Right lobe of liver (tissue), 6 donors: ENCODE data around the gene GRK4. TPM values are rescaled to one million over a fixed set of nuclear protein-coding genes. Genes with fewer than 3 reads are reported as not detected.

Source experiments
- ATAC-seq, 4 donors: fragments of 200-7000 bp; cut with Tn5 transposase; one replicate each; pipeline ENCODE4 v1.9.1; 2020; ENCODE audit warnings: mild to moderate bottlenecking in 4 of 4, moderate library complexity in 4 of 4
- DNase-seq, 3 donors: peaks; one replicate each; pipeline ENCODE4 v3.0.0-alpha.2; 2020
- H3K27ac ChIP-seq, 3 donors: fragments of 200-600 bp; one replicate each; pipeline ENCODE4 v1.8.0; 2022
- H3K27me3 ChIP-seq, 2 donors: fragments of 200-600 bp; one replicate each; pipeline ENCODE4 v1.8.0; 2022
- H3K36me3 ChIP-seq, 4 donors: fragments of 200-600 bp; sonication (generic) in 1 of 4; one replicate each; pipeline versions ENCODE4 v1.5.1 to v1.8.0; 2017 to 2022; ENCODE audit warnings: control low read depth in 1 of 4
- H3K4me1 ChIP-seq, 4 donors: fragments of 200-600 bp; sonication (generic) in 1 of 4; one replicate each; pipeline versions ENCODE4 v1.5.1 to v1.8.0; 2017 to 2022; ENCODE audit warnings: control low read depth in 1 of 4
- H3K4me3 ChIP-seq, 3 donors: fragments of 200-600 bp; one replicate each; pipeline ENCODE4 v1.8.0; 2022
- H3K9me3 ChIP-seq, 4 donors: fragments of 200-600 bp; sonication (generic) in 1 of 4; one replicate each; pipeline versions ENCODE4 v1.5.1 to v1.8.0; 2017 to 2022; ENCODE audit warnings: control low read depth in 1 of 4
- CTCF ChIP-seq, 4 donors: fragments of 200-600 bp in 3 of 4; fragments of 450-650 bp in 1 of 4; IDR thresholded peaks; one replicate each; pipeline versions ENCODE4 v1.5.1 to v1.8.0; 2016 to 2022; ENCODE audit warnings: antibody characterized with exemption in 4 of 4, mild to moderate bottlenecking in 2 of 4
- POLR2A ChIP-seq: fragments of 450-650 bp; IDR thresholded peaks from one replicate; pipeline ENCODE4 v1.6.1; 2017; ENCODE audit warnings: antibody characterized with exemption, mild to moderate bottlenecking
- WGBS: methylation state at CpG from one replicate; pipeline ENCODE4 v1.1.6; 2018; ENCODE audit warnings: low coverage, low lambda C conversion rate; ENCODE audit not compliant: insufficient coverage; ENCODE audit errors: missing lambda C conversion rate; 5-methylcytosine and 5-hydroxymethylcytosine counted together
- intact Hi-C, 2 donors: fragments of 100-400 bp; cut with DNase I; formaldehyde crosslinking; loops; one replicate each; pipeline versions ENCODE4 v1.11.2 to v1.14.1; 2022
- total RNA-seq, 6 experiments: library from RNA; depleted of rRNA in 2 of 6; stranded (reverse); fragments of >200 nt in 2 of 6; fragmentation: NEBNext Ultra II Directional in 3 of 6; extraction: Animal tissue kit (Norgen Biotek cat#: 25700) in 3 of 6; gene quantifications; one replicate each; pipeline versions ENCODE4 v1.1.0 to v1.2.4, GENCODE V29; 2016 to 2023
- donor health status: DM: no; HTN: yes; CAD: no.
- donor health status: DM: no; HTN: no; CAD: no.
- donor health status: DM: no; HTN: no; CAD: no.
- donor health status: DM: no; HTN: yes; CAD: no.
- donor health status: DM: no; HTN: yes; CAD: no.

The GRK4 gene
- total RNA-seq, 6 experiments from 2014 or later: 1.0 to 4.3 (median 2.8) TPM

GRCh38 chr4:2991243-2991642 is 27.9 kb downstream of the GRK4 start:
- intact Hi-C loops: no loop called here
- ATAC-seq (no peak), DNase-seq (no peak)
- no peaks in the 10 kb centered on the region for H3K27me3 ChIP-seq
- no peaks in the 10 kb centered on the region for H3K9me3 ChIP-seq
- no peak overlapping the region for H3K27ac ChIP-seq
- 96% methylated on average over 4 of the region's 4 CpGs for WGBS
- no peaks in the 10 kb centered on the region for H3K36me3 ChIP-seq
- no peaks in the 10 kb centered on the region for H3K4me1 ChIP-seq
- TF ChIP-seq CTCF (IDR thresholded peaks at IDR 0.05) (no peak), POLR2A (no peak)
- H3K4me3 ChIP-seq: no peak overlapping the region

- 76% methylated on average over 4 of the region's 4 CpGs for WGBS
- no peak overlapping the region for H3K27ac ChIP-seq
- no peaks in the 10 kb centered on the region for H3K9me3 ChIP-seq
- DNase-seq (no peak), ATAC-seq (no peak)
- intact Hi-C loops: no loop called here
- H3K4me1 ChIP-seq: no peaks in the 10 kb centered on the region
- H3K36me3 ChIP-seq: no peaks in the 10 kb centered on the region
- TF ChIP-seq POLR2A: no peak
- no peak for TF ChIP-seq CTCF (IDR thresholded peaks at IDR 0.05)
- no peaks in the 10 kb centered on the region for H3K27me3 ChIP-seq
- no peak overlapping the region for H3K4me3 ChIP-seq
Observed at GRCh38 chr4:2994917-2995316, 31.5 kb downstream of the GRK4 start.

DNA sequence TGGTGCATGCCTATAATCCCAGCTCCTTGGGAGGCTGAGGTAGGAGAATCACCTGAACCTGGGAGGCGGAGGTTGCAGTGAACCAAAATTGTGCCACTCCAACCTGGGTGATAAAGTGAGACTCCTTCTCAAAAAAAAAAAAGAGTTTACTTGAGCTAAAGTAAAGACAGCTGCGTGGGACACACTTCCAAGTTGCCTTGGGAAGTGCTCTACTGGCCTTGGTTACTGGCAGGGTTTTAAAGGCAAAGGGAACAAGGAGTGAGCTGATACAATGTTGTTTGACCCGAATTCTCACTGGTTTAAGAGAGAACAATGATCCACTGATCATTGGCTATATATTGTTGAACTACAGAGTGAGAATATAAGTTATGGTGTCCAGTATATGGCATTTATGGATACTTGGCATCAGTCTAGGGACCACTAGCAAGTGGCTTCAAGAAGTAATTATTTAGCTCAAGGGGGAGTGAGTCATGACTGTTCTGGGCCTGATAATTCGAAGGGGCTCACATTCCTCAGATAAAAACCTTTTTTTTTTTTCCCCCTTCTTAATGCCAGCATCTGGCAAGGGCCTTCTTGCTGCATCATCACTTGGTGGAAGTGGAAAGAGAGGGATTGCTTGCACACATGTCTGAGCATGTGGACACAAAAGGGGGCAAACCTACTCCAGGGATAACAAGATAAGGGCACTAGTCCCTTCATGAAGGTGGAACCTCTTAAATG is 32.3 kb downstream of the GRK4 start:
- H3K36me3 ChIP-seq: no peaks in the 10 kb centered on the region
- no peak for TF ChIP-seq CTCF (IDR thresholded peaks at IDR 0.05)
- TF ChIP-seq POLR2A: no peak
- H3K27ac ChIP-seq: no peak overlapping the region
- intact Hi-C loops: no loop called here
- DNase-seq (no peak), ATAC-seq (no peak)
- H3K4me3 ChIP-seq: no peak overlapping the region
- 73% methylated on average over 4 of the region's 4 CpGs for WGBS
- H3K9me3 ChIP-seq: no peaks in the 10 kb centered on the region
- H3K27me3 ChIP-seq: no peaks in the 10 kb centered on the region
- no peaks in the 10 kb centered on the region for H3K4me1 ChIP-seq

- TF ChIP-seq CTCF (IDR thresholded peaks at IDR 0.05): no peak
- no peak for TF ChIP-seq POLR2A
- no peak overlapping the region for H3K27ac ChIP-seq
- intact Hi-C loops: no loop called here
- DNase-seq (no peak), ATAC-seq (no peak)
- no peak overlapping the region for H3K4me3 ChIP-seq
- H3K27me3 ChIP-seq: no peaks in the 10 kb centered on the region
- no peaks in the 10 kb centered on the region for H3K9me3 ChIP-seq
- no peaks in the 10 kb centered on the region for H3K4me1 ChIP-seq
- no peaks in the 10 kb centered on the region for H3K36me3 ChIP-seq
- 87% methylated on average over 4 of the region's 4 CpGs for WGBS
Observed at GRCh38 chr4:2996415-2996814, 33.0 kb downstream of the GRK4 start.

GRCh38 chr4:3007724-3008123 is 44.4 kb downstream of the GRK4 start:
- Histone ChIP-seq H3K27ac (no peak overlapping the region), H3K36me3 (no peaks in the 10 kb centered on the region), H3K27me3 (no peaks in the 10 kb centered on the region), H3K9me3 (no peaks in the 10 kb centered on the region), H3K4me1 (no peaks in the 10 kb centered on the region), H3K4me3 (no peak overlapping the region)
- TF ChIP-seq CTCF (IDR thresholded peaks at IDR 0.05): no peak
- TF ChIP-seq POLR2A: no peak
- ATAC-seq (no peak), DNase-seq (no peak)
- intact Hi-C loops: no loop called here
- WGBS: 73% methylated on average over 2 of the region's 2 CpGs
